Endothelial cell of umbilical vein (primary cell): ENCODE data around the gene VIPR2. TPM values are rescaled to one million over a fixed set of nuclear protein-coding genes. Genes with fewer than 3 reads are reported as not detected.

Source experiments
- BruUV-seq: library from RNA; stranded (reverse); fragments of 400-500 nt; replicated peaks from 2 replicates; lab custom pipeline; 2021; lab: Mats Ljungman, UMichigan
- CTCF ChIA-PET: fragments of 300-600, 350-600 bp; sonication (Branson Sonifier 250); formaldehyde crosslinking; loops from one replicate; lab custom pipeline; 2021; ENCODE audit warnings: antibody characterized with exemption, inconsistent platforms; lab: Charles Lee
- POLR2A ChIA-PET: fragments of 300-600, 350-600 bp; sonication (Branson Sonifier 250); formaldehyde crosslinking; loops from one replicate; lab custom pipeline; 2021; ENCODE audit warnings: antibody characterized with exemption, inconsistent platforms; lab: Charles Lee
- DNase-seq: peaks from one replicate; pipeline ENCODE4 v3.0.0-alpha.2; 2011; ENCODE audit warnings: low read depth, low spot score
- FAIRE-seq: peaks from 2 replicates; lab custom pipeline; 2011; peaks lifted over from hg19 to GRCh38; lab: Jason Lieb, UNC
- H2AFZ ChIP-seq: 2 replicates; pipeline ENCODE4 v1.6.0; 2012; ENCODE audit warnings: low read depth, low read length, control low read depth, inconsistent platforms
- H3K27ac ChIP-seq: 2 replicates; pipeline ENCODE4 v1.5.1; 2011; ENCODE audit warnings: low read depth, mild to moderate bottlenecking, control low read depth, low read length, moderate library complexity; ENCODE audit not compliant: insufficient read depth
- H3K27me3 ChIP-seq, 2 experiments: 2 replicates each; pipeline versions ENCODE4 v1.6.0 to v1.6.1; 2011; ENCODE audit warnings: low read length in 2 of 2, mixed read lengths in 1 of 2; ENCODE audit not compliant: control insufficient read depth in 2 of 2, insufficient read depth in 2 of 2
- H3K36me3 ChIP-seq, 2 experiments: 2 replicates in 1 of 2; 3 replicates in 1 of 2; pipeline ENCODE4 v1.5.1; 2011; ENCODE audit warnings: low read length in 2 of 2, mild to moderate bottlenecking in 1 of 2, moderate library complexity in 1 of 2; ENCODE audit not compliant: control insufficient read depth in 2 of 2, insufficient read depth in 2 of 2; ENCODE audit errors: extremely low read depth in 1 of 2
- H3K4me1 ChIP-seq: 3 replicates; pipeline ENCODE4 v1.5.1; 2011; ENCODE audit warnings: mild to moderate bottlenecking, low read length; ENCODE audit not compliant: control insufficient read depth, insufficient read depth; ENCODE audit errors: extremely low read depth
- H3K4me2 ChIP-seq: 2 replicates; pipeline ENCODE4 v1.6.1; 2011; ENCODE audit warnings: low read length, control low read depth, mixed read lengths; ENCODE audit not compliant: insufficient read depth
- H3K4me3 ChIP-seq, 3 experiments: fragments of 200-600 bp in 1 of 3; sonication (generic), shearing (Covaris generic) in 1 of 3; replicated peaks in 1 of 3; 2 replicates each; pipeline ENCODE4 v1.5.1; 2011 to 2016; ENCODE audit warnings: control low read depth in 3 of 3, low read length in 3 of 3, mild to moderate bottlenecking in 2 of 3, inconsistent platforms in 1 of 3, low read depth in 1 of 3, moderate library complexity in 1 of 3; ENCODE audit not compliant: insufficient read depth in 1 of 3
- H3K79me2 ChIP-seq: 2 replicates; pipeline ENCODE4 v1.6.0; 2012; ENCODE audit warnings: low read length, inconsistent platforms; ENCODE audit not compliant: control insufficient read depth, insufficient read depth
- H3K9ac ChIP-seq: replicated peaks from 2 replicates; pipeline ENCODE3; 2011; ENCODE audit warnings: low read length, control low read depth; ENCODE audit not compliant: insufficient read depth; ENCODE audit errors: extremely low read depth
- H3K9me1 ChIP-seq: replicated peaks from 3 replicates; pipeline ENCODE4 v1.6.0; 2011; ENCODE audit warnings: mild to moderate bottlenecking, low read length; ENCODE audit not compliant: control insufficient read depth, insufficient read depth; ENCODE audit errors: extremely low read depth
- H3K9me3 ChIP-seq: replicated peaks from 2 replicates; pipeline ENCODE4 v1.5.1; 2012; ENCODE audit warnings: low read length, inconsistent platforms; ENCODE audit not compliant: control insufficient read depth, insufficient read depth
- H4K20me1 ChIP-seq: replicated peaks from 2 replicates; pipeline ENCODE3; 2011; ENCODE audit warnings: mild to moderate bottlenecking, low read length; ENCODE audit not compliant: control insufficient read depth, insufficient read depth; ENCODE audit errors: extremely low read depth
- EZH2 ChIP-seq: IDR thresholded peaks from 2 replicates; pipeline ENCODE4 v1.6.1; 2012; ENCODE audit warnings: borderline replicate concordance, low read depth, mild to moderate bottlenecking, moderate library complexity, low read length, inconsistent platforms; ENCODE audit not compliant: severe bottlenecking
- FOS ChIP-seq: IDR thresholded peaks from 2 replicates; pipeline ENCODE4 v1.6.1; 2011; ENCODE audit warnings: mild to moderate bottlenecking, low read length, moderate library complexity, borderline replicate concordance; ENCODE audit not compliant: insufficient read depth
- GATA2 ChIP-seq: IDR thresholded peaks from 2 replicates; pipeline ENCODE4 v1.7.0; 2011; ENCODE audit warnings: low read depth, mild to moderate bottlenecking, moderate library complexity, mixed read lengths, low read length; ENCODE audit not compliant: insufficient read length, insufficient read depth
- JUN ChIP-seq: IDR thresholded peaks from 2 replicates; pipeline ENCODE4 v1.6.1; 2011; ENCODE audit warnings: borderline replicate concordance, low read depth; ENCODE audit not compliant: insufficient read length, insufficient read depth
- MYC ChIP-seq: IDR thresholded peaks from one replicate; pipeline ENCODE4 v1.6.1; 2011; ENCODE audit warnings: mild to moderate bottlenecking, low read depth, low read length
- POLR2A ChIP-seq: IDR thresholded peaks from 2 replicates; pipeline ENCODE4 v1.6.1; 2012; ENCODE audit warnings: low read depth, mild to moderate bottlenecking, control low read depth, low read length
- POLR2AphosphoS5 ChIP-seq: IDR thresholded peaks from 2 replicates; pipeline ENCODE4 v1.6.1; 2012; ENCODE audit warnings: low read depth, mild to moderate bottlenecking, control low read depth, low read length, moderate library complexity; ENCODE audit not compliant: insufficient read depth
- dilution Hi-C: fragments of 300-500 bp; cut with MboI; formaldehyde crosslinking; loops from one replicate; pipeline ENCODE4 v1.15.0; 2019; ENCODE audit warnings: low sequenced_read_pairs; ENCODE audit not compliant: extremely low pct_ligation_motif_present
- intact Hi-C: fragments of 100-400 bp; cut with micrococcal nuclease; formaldehyde crosslinking; loops from one replicate; pipeline ENCODE4 v1.10.0; 2022
- polyA plus RNA-seq, 4 experiments: library from polyadenylated mRNA; depleted of rRNA in 3 of 4; stranded (reverse) in 3 of 4; unstranded in 1 of 4; fragments of >200 nt; gene quantifications; 2 replicates each; pipeline versions ENCODE4 v1.2.1 to v1.2.3, GENCODE V29; 2011 to 2012; ENCODE audit warnings: missing spikeins in 1 of 4
- total RNA-seq: library from RNA; stranded (reverse); gene quantifications from 2 replicates; pipeline ENCODE4 v1.2.3, GENCODE V29; 2021
- TF ChIP-seq, protein P1 (sequence below): IDR thresholded peaks from 2 replicates; pipeline ENCODE4 v1.6.1; 2011; ENCODE audit not compliant: insufficient read depth, insufficient read length
- TF ChIP-seq, protein P2 (sequence below), 2 donors: IDR thresholded peaks; 1 replicate in 1 of 2; 2 replicates in 1 of 2; pipeline ENCODE4 v1.5.1; 2011; ENCODE audit warnings: low read length in 2 of 2, mild to moderate bottlenecking in 2 of 2, moderate library complexity in 2 of 2, control low read depth in 1 of 2, inconsistent platforms in 1 of 2, low read depth in 1 of 2; ENCODE audit not compliant: insufficient read depth in 1 of 2; ENCODE audit errors: extremely low read depth in 1 of 2

The VIPR2 gene
- total and polyA plus RNA-seq, 2 donors (not counting 3 experiments of a cell fraction or from before 2014, with no cell fraction given), result not detected

DNA sequence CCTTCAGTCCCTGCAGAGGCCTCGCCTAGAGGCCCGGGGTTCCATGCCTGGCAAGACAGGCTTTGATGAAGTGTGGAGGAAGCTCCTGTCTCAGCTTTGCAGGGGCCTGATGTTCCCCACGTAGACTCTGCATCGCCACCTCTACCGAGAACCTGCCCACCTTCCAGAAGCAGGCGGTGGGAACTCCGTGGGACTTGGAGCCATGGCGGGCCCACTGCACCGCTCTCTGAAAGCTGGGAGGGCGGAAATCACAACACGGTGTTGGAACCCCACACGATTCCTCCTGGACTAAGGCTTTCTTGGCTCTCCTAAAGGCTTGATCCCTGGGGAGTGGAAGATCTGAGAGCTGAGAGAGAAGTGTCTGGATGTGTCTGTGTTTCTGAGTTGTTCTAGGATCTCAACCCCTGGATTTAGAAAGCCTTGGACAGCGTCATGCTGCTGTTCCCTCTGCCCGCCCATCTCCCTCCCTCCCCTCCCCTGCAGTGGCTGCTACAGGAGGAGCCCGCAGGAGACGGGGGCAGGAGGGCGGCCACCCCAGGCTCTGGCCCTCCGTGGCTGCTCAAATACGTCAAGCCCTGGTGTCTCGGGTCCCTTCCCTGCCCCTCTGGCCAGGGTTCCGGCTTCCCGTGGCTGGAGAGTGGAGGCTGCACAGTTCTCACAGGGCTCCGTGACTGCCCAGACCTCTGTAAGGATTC, 79.7 kb downstream of the VIPR2 start:
- DNase-seq (no peak), FAIRE-seq (no peak)
- dilution Hi-C loops (no loop called here), intact Hi-C loops (no loop called here)
- H3K4me3 ChIP-seq, result no peak overlapping the region
- H3K9me1 ChIP-seq, result no peaks in the 10 kb centered on the region
- H3K27me3 ChIP-seq, result no peaks in the 10 kb centered on the region
- no peaks in the 10 kb centered on the region for H3K79me2 ChIP-seq
- peaks cover 3% of the 10 kb centered on the region for H3K9me3 ChIP-seq
- H3K36me3 ChIP-seq, result no peaks in the 10 kb centered on the region
- BruUV-seq, result no TSS peak
- no peak overlapping the region for H3K27ac ChIP-seq
- no peak overlapping the region for H3K9ac ChIP-seq
- TF ChIP-seq, protein P1, sequence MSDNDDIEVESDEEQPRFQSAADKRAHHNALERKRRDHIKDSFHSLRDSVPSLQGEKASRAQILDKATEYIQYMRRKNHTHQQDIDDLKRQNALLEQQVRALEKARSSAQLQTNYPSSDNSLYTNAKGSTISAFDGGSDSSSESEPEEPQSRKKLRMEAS, result no peak
- TF ChIP-seq FOS, result no peak
- TF ChIP-seq POLR2A, result no peak
- no peak for TF ChIP-seq GATA2
- TF ChIP-seq, protein P2, sequence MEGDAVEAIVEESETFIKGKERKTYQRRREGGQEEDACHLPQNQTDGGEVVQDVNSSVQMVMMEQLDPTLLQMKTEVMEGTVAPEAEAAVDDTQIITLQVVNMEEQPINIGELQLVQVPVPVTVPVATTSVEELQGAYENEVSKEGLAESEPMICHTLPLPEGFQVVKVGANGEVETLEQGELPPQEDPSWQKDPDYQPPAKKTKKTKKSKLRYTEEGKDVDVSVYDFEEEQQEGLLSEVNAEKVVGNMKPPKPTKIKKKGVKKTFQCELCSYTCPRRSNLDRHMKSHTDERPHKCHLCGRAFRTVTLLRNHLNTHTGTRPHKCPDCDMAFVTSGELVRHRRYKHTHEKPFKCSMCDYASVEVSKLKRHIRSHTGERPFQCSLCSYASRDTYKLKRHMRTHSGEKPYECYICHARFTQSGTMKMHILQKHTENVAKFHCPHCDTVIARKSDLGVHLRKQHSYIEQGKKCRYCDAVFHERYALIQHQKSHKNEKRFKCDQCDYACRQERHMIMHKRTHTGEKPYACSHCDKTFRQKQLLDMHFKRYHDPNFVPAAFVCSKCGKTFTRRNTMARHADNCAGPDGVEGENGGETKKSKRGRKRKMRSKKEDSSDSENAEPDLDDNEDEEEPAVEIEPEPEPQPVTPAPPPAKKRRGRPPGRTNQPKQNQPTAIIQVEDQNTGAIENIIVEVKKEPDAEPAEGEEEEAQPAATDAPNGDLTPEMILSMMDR (IDR thresholded peaks at IDR 0.05; ENCODE audit: extremely low read depth in 1 of 2, insufficient read depth in 1 of 2, low read depth in 1 of 2, low read length in 2 of 2), result no peak
- TF ChIP-seq JUN, result no peak
- no peak for TF ChIP-seq POLR2AphosphoS5
- TF ChIP-seq MYC, result no peak
- TF ChIP-seq EZH2, result no peak
- H2AFZ ChIP-seq, result no peak overlapping the region
- POLR2A ChIA-PET, result no interaction called here
- H3K4me2 ChIP-seq, result no peak overlapping the region
- H3K4me1 ChIP-seq, result no peaks in the 10 kb centered on the region
- no peaks in the 10 kb centered on the region for H4K20me1 ChIP-seq
- CTCF ChIA-PET, result no interaction called here
